ENCODE results near the gene PLCB2.

Gene PLCB2

DNA sequence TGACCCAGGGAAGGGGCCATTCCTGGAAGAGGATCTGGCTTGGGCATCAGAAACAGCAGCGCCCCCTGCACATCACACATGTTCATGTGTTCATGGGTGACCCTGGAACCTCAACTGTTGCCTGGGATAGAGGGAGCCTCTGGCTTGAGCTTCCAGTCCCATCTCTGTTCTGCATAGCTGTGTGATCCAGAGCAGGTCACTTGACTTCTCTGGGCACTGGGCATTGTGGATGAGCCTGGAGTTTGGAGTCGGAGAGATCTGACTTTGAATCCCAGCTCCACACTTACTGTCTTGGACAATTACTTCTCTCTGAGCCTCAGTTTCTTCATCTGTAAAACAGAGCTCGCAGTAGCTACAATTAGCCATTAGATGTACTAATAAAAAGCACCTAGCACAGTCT, 53.3 kb downstream of the PLCB2 start:
- DNase-seq (ENCODE audit: low read depth), result no peak
- TF ChIP-seq MYC (IDR thresholded peaks at IDR 0.05; ENCODE audit: low read depth, low read length) (no peak), POLR2A (IDR thresholded peaks at IDR 0.05; ENCODE audit: extremely low read depth, insufficient read length) (no peak)
- TF ChIP-seq, protein P1, sequence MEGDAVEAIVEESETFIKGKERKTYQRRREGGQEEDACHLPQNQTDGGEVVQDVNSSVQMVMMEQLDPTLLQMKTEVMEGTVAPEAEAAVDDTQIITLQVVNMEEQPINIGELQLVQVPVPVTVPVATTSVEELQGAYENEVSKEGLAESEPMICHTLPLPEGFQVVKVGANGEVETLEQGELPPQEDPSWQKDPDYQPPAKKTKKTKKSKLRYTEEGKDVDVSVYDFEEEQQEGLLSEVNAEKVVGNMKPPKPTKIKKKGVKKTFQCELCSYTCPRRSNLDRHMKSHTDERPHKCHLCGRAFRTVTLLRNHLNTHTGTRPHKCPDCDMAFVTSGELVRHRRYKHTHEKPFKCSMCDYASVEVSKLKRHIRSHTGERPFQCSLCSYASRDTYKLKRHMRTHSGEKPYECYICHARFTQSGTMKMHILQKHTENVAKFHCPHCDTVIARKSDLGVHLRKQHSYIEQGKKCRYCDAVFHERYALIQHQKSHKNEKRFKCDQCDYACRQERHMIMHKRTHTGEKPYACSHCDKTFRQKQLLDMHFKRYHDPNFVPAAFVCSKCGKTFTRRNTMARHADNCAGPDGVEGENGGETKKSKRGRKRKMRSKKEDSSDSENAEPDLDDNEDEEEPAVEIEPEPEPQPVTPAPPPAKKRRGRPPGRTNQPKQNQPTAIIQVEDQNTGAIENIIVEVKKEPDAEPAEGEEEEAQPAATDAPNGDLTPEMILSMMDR (IDR thresholded peaks at IDR 0.05; ENCODE audit: low read depth, low read length), result no peak

DNA sequence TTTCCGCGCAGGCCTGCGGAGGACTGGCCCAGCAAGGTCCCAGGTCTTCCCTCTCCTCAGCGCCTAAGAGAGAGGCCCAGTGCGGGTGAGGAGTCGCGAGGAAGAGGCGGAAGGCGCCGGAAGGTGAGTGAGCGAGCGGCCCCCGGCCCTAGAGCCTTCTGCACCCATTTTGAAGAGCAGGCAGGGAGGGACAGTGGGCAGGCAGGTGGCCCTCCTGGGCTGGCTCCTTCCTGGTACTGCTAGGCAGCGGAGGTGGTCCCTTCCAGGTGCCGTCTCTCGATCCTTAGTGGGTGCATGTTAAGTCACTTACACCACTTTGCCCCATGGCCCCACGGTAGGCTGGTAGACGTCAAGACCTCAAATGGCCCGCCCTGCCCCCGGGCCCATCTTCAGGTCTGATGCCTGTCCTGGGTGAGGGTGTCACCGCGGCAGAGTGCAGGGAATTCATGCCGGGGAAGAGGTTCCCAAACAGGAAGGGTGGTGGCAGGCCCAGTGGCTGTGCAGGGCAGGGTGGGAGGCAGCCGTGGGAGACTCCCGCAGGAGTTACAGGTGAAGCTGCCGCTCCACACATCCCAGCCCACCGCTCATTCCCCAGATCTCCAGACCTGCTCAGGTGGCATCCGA, 54.5 kb downstream of the PLCB2 start:
- no peak overlapping the region for H3K4me3 ChIP-seq (ENCODE audit: low read depth, low read length)
- DNase-seq (ENCODE audit: low read depth), result no peak
- TF ChIP-seq POLR2A (IDR thresholded peaks at IDR 0.05; ENCODE audit: extremely low read depth, insufficient read length) (no peak), MYC (IDR thresholded peaks at IDR 0.05; ENCODE audit: low read depth, low read length) (no peak)

More for the DNA sequence above, 53.3 kb downstream of the PLCB2 start:
- H3K4me3 ChIP-seq (ENCODE audit: low read depth, low read length), result no peak overlapping the region

DNA sequence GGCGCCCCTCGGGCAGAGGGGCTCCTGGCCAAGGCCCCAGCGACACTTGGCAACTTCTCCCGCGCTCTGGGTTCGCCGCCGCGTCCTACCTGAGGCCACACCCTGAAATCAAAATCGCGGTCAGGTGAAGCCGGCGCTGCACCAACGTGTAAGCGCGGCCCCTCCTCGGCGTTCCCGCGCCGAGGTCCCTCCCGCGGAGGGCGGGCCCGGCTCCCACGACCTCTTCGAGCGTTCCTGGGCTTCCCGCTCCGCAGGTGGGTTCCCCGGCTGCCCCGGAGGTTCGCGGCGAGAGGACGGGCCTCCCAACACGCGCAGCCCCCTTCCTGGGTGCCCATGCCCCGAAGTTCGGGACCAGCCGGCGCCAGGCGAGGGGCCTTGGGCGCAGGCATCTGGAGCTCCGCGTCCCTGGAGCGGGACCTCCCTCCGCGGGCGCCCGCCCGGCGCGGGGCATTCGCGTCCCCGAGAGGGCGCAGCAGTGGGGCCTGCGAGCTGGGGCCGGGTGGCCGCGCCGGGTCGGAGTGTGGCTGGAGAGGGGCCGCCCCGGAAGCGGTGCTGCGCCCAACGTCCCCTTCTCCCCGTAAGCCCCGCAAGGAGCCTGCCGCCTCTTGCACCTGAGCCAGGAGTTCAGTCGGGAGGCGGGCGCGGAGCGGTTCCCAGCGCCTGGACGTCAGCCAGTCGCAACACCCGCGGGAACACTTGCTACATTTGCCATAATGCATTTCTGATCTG, 55.1 kb downstream of the PLCB2 start:
- no peak for DNase-seq (ENCODE audit: low read depth)
- no peak overlapping the region for H3K4me3 ChIP-seq (ENCODE audit: low read depth, low read length)
- TF ChIP-seq, protein P1 (IDR thresholded peaks at IDR 0.05; ENCODE audit: low read depth, low read length), result no peak
- TF ChIP-seq POLR2A (IDR thresholded peaks at IDR 0.05; ENCODE audit: extremely low read depth, insufficient read length) (no peak), MYC (IDR thresholded peaks at IDR 0.05; ENCODE audit: low read depth, low read length) (no peak)
- TF ChIP-seq, protein P2, sequence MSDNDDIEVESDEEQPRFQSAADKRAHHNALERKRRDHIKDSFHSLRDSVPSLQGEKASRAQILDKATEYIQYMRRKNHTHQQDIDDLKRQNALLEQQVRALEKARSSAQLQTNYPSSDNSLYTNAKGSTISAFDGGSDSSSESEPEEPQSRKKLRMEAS (IDR thresholded peaks at IDR 0.05; ENCODE audit: low read depth, low read length), result no peak

DNA sequence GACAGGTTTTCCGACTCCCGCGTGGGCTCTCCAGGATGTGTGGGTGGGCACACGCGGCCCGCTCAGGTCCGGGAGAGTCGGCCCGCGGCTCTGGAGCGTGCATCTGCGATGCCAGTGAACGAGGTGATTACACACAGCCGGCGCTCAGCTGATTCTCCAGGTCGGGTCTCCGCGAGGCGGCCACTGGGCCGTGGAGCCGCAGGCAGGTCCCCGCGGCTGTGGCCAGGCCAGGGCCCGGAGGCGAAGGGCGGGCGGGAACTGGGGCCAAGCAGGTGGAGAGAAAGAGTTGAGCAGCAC, 55.6 kb downstream of the PLCB2 start:
- no peak for TF ChIP-seq POLR2A (IDR thresholded peaks at IDR 0.05; ENCODE audit: extremely low read depth, insufficient read length)
- H3K4me3 ChIP-seq (ENCODE audit: low read depth, low read length), result no peak overlapping the region
- DNase-seq (ENCODE audit: low read depth), result no peak

DNA sequence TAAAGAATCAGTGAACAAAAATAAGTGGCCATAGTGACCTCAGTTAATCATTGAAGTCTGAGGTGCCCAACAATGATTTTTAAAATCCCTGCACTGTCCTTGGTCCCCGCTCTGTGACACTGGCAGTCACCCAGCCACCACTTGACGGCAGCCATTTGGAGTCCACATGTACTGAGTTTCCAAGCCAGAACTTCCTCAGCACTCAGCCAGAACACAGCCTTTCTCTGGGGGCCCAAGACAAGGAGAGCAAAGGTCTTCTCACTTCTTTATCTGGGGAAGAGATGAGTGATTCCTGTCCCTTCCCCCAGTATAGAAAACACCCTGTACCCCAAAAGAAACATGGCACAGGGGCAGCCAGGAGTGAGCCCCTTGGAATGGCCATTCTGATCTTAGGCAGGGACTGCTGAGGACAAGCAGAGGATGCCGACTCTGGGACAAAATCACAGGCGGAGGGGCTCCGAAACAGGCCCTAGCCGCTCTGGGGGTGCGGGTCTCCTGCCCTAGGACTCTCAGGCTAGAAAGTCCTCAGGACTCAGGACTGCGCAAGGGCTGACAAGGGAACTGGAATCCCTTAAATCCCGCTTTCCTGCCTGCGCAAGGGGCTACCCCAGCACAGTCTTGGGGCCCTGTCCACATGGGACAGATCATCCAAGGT, 56.1 kb downstream of the PLCB2 start:
- TF ChIP-seq, protein P2 (IDR thresholded peaks at IDR 0.05; ENCODE audit: low read depth, low read length), result no peak
- TF ChIP-seq POLR2A (IDR thresholded peaks at IDR 0.05; ENCODE audit: extremely low read depth, insufficient read length), result no peak
- TF ChIP-seq, protein P1 (IDR thresholded peaks at IDR 0.05; ENCODE audit: low read depth, low read length), result no peak
- no peak for TF ChIP-seq MYC (IDR thresholded peaks at IDR 0.05; ENCODE audit: low read depth, low read length)
- no peak for DNase-seq (ENCODE audit: low read depth)
- no peak overlapping the region for H3K4me3 ChIP-seq (ENCODE audit: low read depth, low read length)

DNA sequence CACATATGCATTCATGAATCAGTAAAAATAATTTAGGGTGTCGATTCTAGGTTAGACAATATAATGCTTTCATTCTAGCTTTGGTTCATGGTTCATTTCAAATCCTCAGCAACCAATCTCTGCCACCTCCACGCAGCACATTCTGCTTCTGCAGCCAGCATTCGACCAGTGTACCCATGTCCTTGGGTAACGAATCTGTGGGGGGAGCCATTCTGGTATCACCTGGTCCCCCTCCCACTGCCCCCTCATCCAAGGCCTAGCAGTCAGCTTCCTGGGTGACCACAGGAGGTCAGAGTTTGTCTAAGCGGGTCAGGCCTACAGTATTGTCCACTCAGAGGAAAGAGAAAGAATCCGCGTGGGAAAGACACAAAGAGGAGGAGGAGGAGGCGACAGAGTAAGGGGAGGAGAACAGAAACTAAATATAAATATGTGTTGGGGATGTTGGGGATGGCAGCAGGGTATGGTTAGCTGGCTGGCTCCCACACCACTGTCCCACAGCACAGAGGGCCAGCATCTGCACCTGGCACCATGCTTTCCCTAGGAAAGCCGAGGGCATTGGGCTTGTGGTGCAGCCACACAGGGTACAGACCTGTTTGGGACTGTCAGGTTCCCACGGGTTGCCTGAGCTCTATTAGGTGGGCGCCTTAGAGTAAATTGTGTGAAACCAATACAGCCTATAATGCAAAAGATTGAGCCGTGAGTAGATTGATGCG, 56.8 kb downstream of the PLCB2 start:
- DNase-seq (ENCODE audit: low read depth), result no peak
- no peak for TF ChIP-seq POLR2A (IDR thresholded peaks at IDR 0.05; ENCODE audit: extremely low read depth, insufficient read length)
- TF ChIP-seq, protein P1 (IDR thresholded peaks at IDR 0.05; ENCODE audit: low read depth, low read length), result no peak
- TF ChIP-seq, protein P2 (IDR thresholded peaks at IDR 0.05; ENCODE audit: low read depth, low read length), result no peak
- TF ChIP-seq MYC (IDR thresholded peaks at IDR 0.05; ENCODE audit: low read depth, low read length), result no peak

More for the DNA sequence above, 56.8 kb downstream of the PLCB2 start:
- H3K4me3 ChIP-seq (ENCODE audit: low read depth, low read length), result no peak overlapping the region
